Lung (tissue), 12 donors: ENCODE results near the gene ATP6V0D1. TPM values are rescaled to one million over a fixed set of nuclear protein-coding genes. Genes with fewer than 3 reads are reported as not detected.
A peak's percentile ranks its signal among the peaks of the same experiment; 100 is the strongest.

ENCODE experiments used
- ATAC-seq: fragments of 200-7000 bp; cut with Tn5 transposase; one replicate; pipeline ENCODE4 v1.9.1; 2020; ENCODE audit warnings: moderate number of reproducible peaks; ENCODE audit not compliant: insufficient read depth, low FRiP score
- DNase-seq, 3 donors: peaks; one replicate each; pipeline ENCODE4 v3.0.0-alpha.2; 2013 to 2017
- H3K27ac ChIP-seq, 2 donors: one replicate each; pipeline ENCODE4 v1.5.1; 2013; ENCODE audit warnings: mild to moderate bottlenecking in 2 of 2, moderate library complexity in 2 of 2, control low read depth in 1 of 2, inconsistent platforms in 1 of 2, low read depth in 1 of 2, low read length in 1 of 2
- H3K27me3 ChIP-seq, 3 donors: one replicate each; pipeline ENCODE4 v1.5.1; 2013; ENCODE audit warnings: low read length in 2 of 3; ENCODE audit not compliant: control insufficient read depth in 3 of 3, insufficient read depth in 3 of 3
- H3K36me3 ChIP-seq, 4 donors: one replicate each; pipeline ENCODE4 v1.5.1; 2013; ENCODE audit warnings: low read length in 4 of 4, mild to moderate bottlenecking in 1 of 4, moderate library complexity in 1 of 4; ENCODE audit not compliant: control insufficient read depth in 4 of 4, insufficient read depth in 4 of 4
- H3K4me1 ChIP-seq, 5 donors: one replicate each; pipeline ENCODE4 v1.5.1; 2013; ENCODE audit warnings: low read length in 5 of 5, mild to moderate bottlenecking in 2 of 5, moderate library complexity in 1 of 5; ENCODE audit not compliant: control insufficient read depth in 5 of 5, insufficient read depth in 5 of 5
- H3K4me3 ChIP-seq: one replicate; pipeline ENCODE4 v1.5.1; 2013; ENCODE audit warnings: mild to moderate bottlenecking, control low read depth, moderate library complexity
- H3K9ac ChIP-seq, 2 donors: one replicate each; pipeline ENCODE4 v1.5.1; 2013; ENCODE audit warnings: low read length in 2 of 2, control low read depth in 1 of 2; ENCODE audit not compliant: insufficient read depth in 1 of 2
- H3K9me3 ChIP-seq, 4 donors: one replicate each; pipeline ENCODE4 v1.5.1; 2013; ENCODE audit warnings: low read length in 3 of 4, mild to moderate bottlenecking in 1 of 4, moderate library complexity in 1 of 4; ENCODE audit not compliant: control insufficient read depth in 4 of 4, insufficient read depth in 3 of 4
- WGBS, 2 donors: extraction: QIAGEN DNeasy Blood & Tissue Kit; methylation state at CpG; one replicate each; pipeline ENCODE4 v1.1.7; 2013; 5-methylcytosine and 5-hydroxymethylcytosine counted together
- polyA plus RNA-seq, 2 donors: library from polyadenylated mRNA; stranded (reverse); fragments of 200-250 nt; gene quantifications; one replicate each; pipeline ENCODE4 v1.2.1, GENCODE V29; 2013
- total RNA-seq, 2 donors: library from RNA; depleted of rRNA in 1 of 2; stranded (reverse); fragments of >200 nt in 1 of 2; gene quantifications; one replicate each; pipeline ENCODE4 v1.2.1, GENCODE V29; 2014 to 2021
- TF ChIP-seq, protein P1 (sequence below): IDR thresholded peaks from 2 replicates; pipeline ENCODE4 v1.5.1; 2012; ENCODE audit warnings: mild to moderate bottlenecking; ENCODE audit errors: control extremely low read depth, extremely low read depth
- donor health status: control.
- donor health status: control.
- donor health status: Bipolar disorder and iron deficiency.
- donor health status: healthy.
- donor health status: DM: yes; HTN: yes; CAD: no.

The ATP6V0D1 gene
- total and polyA plus RNA-seq, 4 donors, result 39.6 to 249 (median 136) TPM

DNA sequence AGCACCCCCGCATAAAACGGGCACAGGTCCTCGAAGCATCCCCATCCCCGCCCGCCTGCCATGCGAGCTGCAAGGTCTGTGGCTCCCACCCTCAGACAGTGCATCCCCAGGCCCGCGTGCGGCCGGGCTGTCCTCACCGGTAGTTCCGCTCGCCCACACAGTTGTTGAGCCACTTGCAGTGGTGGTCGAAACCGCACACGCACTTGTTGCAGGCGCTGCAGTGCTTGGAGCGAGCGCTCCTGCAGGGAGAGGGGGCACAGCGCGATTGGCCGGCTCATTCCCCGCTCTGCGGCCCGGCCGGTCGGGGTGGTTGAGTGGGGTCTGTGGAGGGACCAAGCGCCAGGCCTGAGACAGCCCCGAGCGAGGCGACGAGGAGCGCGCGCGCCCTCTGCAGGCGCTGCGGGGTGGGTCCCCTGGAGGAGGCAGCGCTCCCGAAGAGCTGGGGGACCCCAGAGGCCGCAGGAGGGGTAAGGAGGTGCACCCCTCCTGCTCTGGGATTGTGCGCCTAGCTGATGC, 81.7 kb downstream of the ATP6V0D1 start:
- no peaks in the 10 kb centered on the region for H3K36me3 ChIP-seq
- no peak overlapping the region for H3K4me3 ChIP-seq
- TF ChIP-seq, protein P1, sequence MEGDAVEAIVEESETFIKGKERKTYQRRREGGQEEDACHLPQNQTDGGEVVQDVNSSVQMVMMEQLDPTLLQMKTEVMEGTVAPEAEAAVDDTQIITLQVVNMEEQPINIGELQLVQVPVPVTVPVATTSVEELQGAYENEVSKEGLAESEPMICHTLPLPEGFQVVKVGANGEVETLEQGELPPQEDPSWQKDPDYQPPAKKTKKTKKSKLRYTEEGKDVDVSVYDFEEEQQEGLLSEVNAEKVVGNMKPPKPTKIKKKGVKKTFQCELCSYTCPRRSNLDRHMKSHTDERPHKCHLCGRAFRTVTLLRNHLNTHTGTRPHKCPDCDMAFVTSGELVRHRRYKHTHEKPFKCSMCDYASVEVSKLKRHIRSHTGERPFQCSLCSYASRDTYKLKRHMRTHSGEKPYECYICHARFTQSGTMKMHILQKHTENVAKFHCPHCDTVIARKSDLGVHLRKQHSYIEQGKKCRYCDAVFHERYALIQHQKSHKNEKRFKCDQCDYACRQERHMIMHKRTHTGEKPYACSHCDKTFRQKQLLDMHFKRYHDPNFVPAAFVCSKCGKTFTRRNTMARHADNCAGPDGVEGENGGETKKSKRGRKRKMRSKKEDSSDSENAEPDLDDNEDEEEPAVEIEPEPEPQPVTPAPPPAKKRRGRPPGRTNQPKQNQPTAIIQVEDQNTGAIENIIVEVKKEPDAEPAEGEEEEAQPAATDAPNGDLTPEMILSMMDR, result peak; percentile 52
- no peaks in the 10 kb centered on the region for H3K9me3 ChIP-seq
- H3K4me1 ChIP-seq, result peaks cover 0 to 37% (median 25%) of the 10 kb centered on the region in 5 donors
- 28 to 34% methylated on average over 42 of the region's 42 CpGs for WGBS, 2 donors
- DNase-seq, result peak; percentile 62 to 81 (median 74)
- H3K27me3 ChIP-seq, result peaks cover 0 to 9% (median 4%) of the 10 kb centered on the region in 3 donors
- ATAC-seq, result peak; percentile 37
- H3K9ac ChIP-seq, result no peak overlapping the region
- H3K27ac ChIP-seq, result no peak overlapping the region

DNA sequence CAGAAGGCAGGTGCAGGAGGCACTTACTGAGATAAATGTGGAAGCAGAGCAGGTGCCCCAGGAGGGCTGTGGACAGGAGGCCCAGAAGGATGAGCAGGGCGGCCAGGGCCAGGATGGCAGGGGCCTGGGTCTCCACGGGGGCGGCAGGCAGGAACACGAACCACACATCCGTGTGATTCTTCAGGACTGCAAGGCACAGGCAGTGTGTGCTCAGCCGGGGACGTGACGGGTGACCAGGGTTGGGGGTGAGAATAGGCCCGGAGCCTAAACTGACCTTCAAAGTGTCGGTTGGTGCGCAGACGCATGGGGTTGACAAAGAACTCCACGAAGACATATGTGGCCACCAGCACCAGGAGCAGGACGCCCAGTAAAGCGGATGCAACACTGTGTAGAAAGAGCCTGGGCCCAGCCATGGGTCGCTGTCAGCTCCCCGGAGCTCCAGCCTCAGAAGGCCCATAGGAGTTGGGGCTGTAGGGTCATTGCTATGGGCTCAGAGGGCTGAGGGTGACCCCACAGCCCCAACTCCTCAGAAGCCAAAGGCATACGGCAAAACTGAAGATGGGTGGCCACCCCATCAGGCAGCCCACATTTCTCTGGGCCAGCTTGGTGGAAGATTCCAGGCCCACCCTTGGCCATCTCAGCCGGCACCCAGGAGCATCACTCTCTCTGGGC, 82.3 kb downstream of the ATP6V0D1 start:
- no peaks in the 10 kb centered on the region for H3K9me3 ChIP-seq
- WGBS, 2 donors, result 91 to 95% methylated on average over 19 of the region's 19 CpGs
- ATAC-seq (no peak), DNase-seq (no peak)
- H3K4me1 ChIP-seq, result peaks cover 0 to 40% (median 20%) of the 10 kb centered on the region in 5 donors
- H3K27me3 ChIP-seq, result peaks cover 0 to 9% (median 4%) of the 10 kb centered on the region in 3 donors
- H3K36me3 ChIP-seq, result no peaks in the 10 kb centered on the region
- TF ChIP-seq, protein P1, result no peak
- H3K27ac ChIP-seq, result no peak overlapping the region
- H3K9ac ChIP-seq, result no peak overlapping the region
- H3K4me3 ChIP-seq, result no peak overlapping the region

DNA sequence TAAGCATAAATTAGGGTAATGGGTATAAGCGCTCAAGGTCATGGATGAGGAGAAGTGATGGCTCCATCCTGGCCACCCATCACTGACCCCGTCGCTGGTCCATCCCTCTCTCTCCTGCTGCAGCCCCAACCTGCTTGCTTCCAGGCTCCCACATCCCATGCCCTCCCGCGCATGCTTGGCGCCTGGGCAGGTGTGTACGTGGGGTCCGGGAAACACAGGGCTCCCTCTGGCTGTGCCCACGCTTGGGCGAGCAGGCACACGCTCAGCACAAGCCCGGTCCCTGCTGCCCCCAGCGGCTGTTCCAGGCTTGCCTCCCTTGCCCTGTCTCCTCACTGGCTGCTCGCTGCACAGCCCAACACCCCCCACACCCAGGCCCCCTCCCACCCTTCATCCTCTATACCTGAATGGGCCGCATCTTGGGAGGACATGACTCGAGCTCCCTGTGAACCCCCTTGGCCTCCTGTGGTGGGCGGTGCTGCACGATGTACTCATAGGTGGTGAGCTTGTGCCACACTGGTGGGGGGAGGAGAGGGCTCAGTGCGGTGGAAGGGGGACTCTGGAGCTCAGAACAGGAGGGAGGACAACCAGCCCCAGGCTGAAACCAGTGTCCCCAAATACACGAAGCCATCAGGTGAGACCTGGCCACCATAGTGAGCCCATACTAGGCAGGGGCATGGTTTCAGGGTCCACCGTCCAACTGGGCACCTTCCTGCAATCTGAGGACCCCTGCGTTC, 83.0 kb downstream of the ATP6V0D1 start:
- peaks cover 0 to 44% (median 18%) of the 10 kb centered on the region in 5 donors for H3K4me1 ChIP-seq
- TF ChIP-seq, protein P1, result no peak

More for the DNA sequence above, 83.0 kb downstream of the ATP6V0D1 start:
- peak overlapping the region in 1 of 2 donors; percentile 5 for H3K27ac ChIP-seq
- no peaks in the 10 kb centered on the region for H3K36me3 ChIP-seq
- 82 to 88% methylated on average over 22 of the region's 22 CpGs for WGBS, 2 donors
- no peak overlapping the region for H3K4me3 ChIP-seq
- H3K9ac ChIP-seq, result no peak overlapping the region
- DNase-seq (no peak), ATAC-seq (no peak)
- H3K27me3 ChIP-seq, result peaks cover 0 to 9% (median 4%) of the 10 kb centered on the region in 3 donors
- H3K9me3 ChIP-seq, result no peaks in the 10 kb centered on the region
